SK-N-SH (cell line): ENCODE measurements around the gene ATF3. TPM values are rescaled to one million over a fixed set of nuclear protein-coding genes. Genes with fewer than 3 reads are reported as not detected.

Source experiments
- CTCF ChIA-PET: fragments of 300-600, 350-600 bp; formaldehyde crosslinking; extraction: SDS; loops from one replicate; lab custom pipeline; 2021; lab: Yijun Ruan, JAX
- POLR2A ChIA-PET: fragments of 350-600 bp; sonication (Branson Sonifier 250); formaldehyde crosslinking; extraction: SDS; loops from one replicate; lab custom pipeline; 2020; ENCODE audit warnings: antibody characterized with exemption, inconsistent platforms; lab: Yijun Ruan, JAX
- DNase-seq: peaks from one replicate; pipeline ENCODE4 v3.0.0; 2012
- H2AFZ ChIP-seq: fragments of 200-600 bp; sonication (generic); 2 replicates; pipeline ENCODE4 v1.8.1; 2016; ENCODE audit warnings: antibody characterized with exemption, mild to moderate bottlenecking, low read depth
- H3F3A ChIP-seq: fragments of 200-600 bp; sonication (generic); replicated peaks from 2 replicates; pipeline ENCODE3; 2016; ENCODE audit warnings: antibody characterized with exemption, mild to moderate bottlenecking; ENCODE audit not compliant: insufficient read depth
- H3K27ac ChIP-seq, 2 experiments: fragments of 200-500 bp in 1 of 2; fragments of 200-600 bp in 1 of 2; sonication (Bioruptor generic) in 1 of 2; sonication (generic), shearing (Covaris generic) in 1 of 2; 2 replicates each; pipeline versions ENCODE4 v1.5.1 to v1.6.1; 2014 to 2016; ENCODE audit warnings: low read depth in 2 of 2, inconsistent platforms in 1 of 2, low read length in 1 of 2, mild to moderate bottlenecking in 1 of 2, mixed read lengths in 1 of 2
- H3K27me3 ChIP-seq: fragments of 200-600 bp; sonication (generic), shearing (Covaris generic); 2 replicates; pipeline ENCODE4 v1.6.1; 2016; ENCODE audit warnings: mixed run types; ENCODE audit not compliant: insufficient read depth
- H3K36me3 ChIP-seq, 2 experiments: fragments of 200-500 bp in 1 of 2; fragments of 200-600 bp in 1 of 2; sonication (Bioruptor generic) in 1 of 2; sonication (generic) in 1 of 2; replicated peaks in 1 of 2; 2 replicates each; pipeline versions ENCODE3 to v1.5.1; 2014 to 2016; ENCODE audit warnings: low read length in 1 of 2, mild to moderate bottlenecking in 1 of 2; ENCODE audit not compliant: insufficient read depth in 2 of 2, control insufficient read depth in 1 of 2
- H3K4me1 ChIP-seq, 2 experiments: fragments of 200-500 bp in 1 of 2; fragments of 200-600 bp in 1 of 2; sonication (Bioruptor generic) in 1 of 2; sonication (generic), shearing (Covaris generic) in 1 of 2; 2 replicates each; pipeline versions ENCODE4 v1.5.1 to v1.6.1; 2014 to 2016; ENCODE audit warnings: low read depth in 1 of 2, low read length in 1 of 2, mixed run types in 1 of 2; ENCODE audit not compliant: insufficient read depth in 2 of 2, control insufficient read depth in 1 of 2
- H3K4me2 ChIP-seq: fragments of 200-600 bp; sonication (generic), shearing (Covaris generic); 2 replicates; pipeline ENCODE4 v1.6.1; 2017; ENCODE audit warnings: mixed run types
- H3K4me3 ChIP-seq, 2 experiments: fragments of 200-500 bp in 1 of 2; fragments of 200-600 bp in 1 of 2; sonication (Bioruptor generic) in 1 of 2; sonication (generic), shearing (Covaris generic) in 1 of 2; 2 replicates each; pipeline versions ENCODE4 v1.5.1 to v1.8.1; 2014 to 2016; ENCODE audit warnings: low read depth in 2 of 2, inconsistent platforms in 1 of 2, low read length in 1 of 2, mild to moderate bottlenecking in 1 of 2, mixed read lengths in 1 of 2, moderate library complexity in 1 of 2
- H3K79me2 ChIP-seq: fragments of 200-600 bp; sonication (generic); 2 replicates; pipeline ENCODE4 v1.8.1; 2017; ENCODE audit warnings: mild to moderate bottlenecking; ENCODE audit not compliant: insufficient read depth
- H3K9ac ChIP-seq: fragments of 200-600 bp; sonication (generic); 2 replicates; pipeline ENCODE4 v1.6.1; 2017; ENCODE audit warnings: mixed run types
- H3K9me2 ChIP-seq: fragments of 200-600 bp; sonication (generic); 2 replicates; pipeline ENCODE4 v1.6.1; 2017; ENCODE audit warnings: mixed run types
- H3K9me3 ChIP-seq: fragments of 200-600 bp; sonication (generic); 2 replicates; pipeline ENCODE4 v1.6.1; 2017; ENCODE audit warnings: mixed run types, mild to moderate bottlenecking, moderate library complexity
- H4K20me1 ChIP-seq: fragments of 200-600 bp; sonication (generic); 2 replicates; pipeline ENCODE4 v1.6.1; 2017; ENCODE audit warnings: mild to moderate bottlenecking, mixed run types; ENCODE audit not compliant: insufficient read depth
- CTCF ChIP-seq: fragments of 200-600 bp; sonication (generic); IDR thresholded peaks from 2 replicates; pipeline ENCODE4 v1.6.1; 2017; ENCODE audit warnings: antibody characterized with exemption, mild to moderate bottlenecking, moderate library complexity
- ELF1 ChIP-seq: IDR thresholded peaks from 2 replicates; pipeline ENCODE4 v1.4.0; 2012
- EP300 ChIP-seq, 2 experiments: IDR thresholded peaks; 2 replicates each; pipeline versions ENCODE4 v1.4.0 to v1.6.1; 2012; ENCODE audit warnings: borderline replicate concordance in 1 of 2, low read depth in 1 of 2, low read length in 1 of 2
- EZH2phosphoT487 ChIP-seq: fragments of 200-600 bp; sonication (generic); IDR thresholded peaks from 2 replicates; pipeline ENCODE4 v1.6.1; 2017; ENCODE audit warnings: low read depth, mixed run types, mild to moderate bottlenecking, antibody characterized with exemption, moderate library complexity, borderline replicate concordance
- FOXJ3 ChIP-seq: sonication (generic); formaldehyde crosslinking; IDR thresholded peaks from 2 replicates; pipeline ENCODE4 v1.5.1; 2020; ENCODE audit warnings: mild to moderate bottlenecking, missing genetic modification reagents
- IRF3 ChIP-seq: fragments of 150-350 bp; IDR thresholded peaks from 2 replicates; pipeline ENCODE4 v1.6.1; 2016; ENCODE audit warnings: mild to moderate bottlenecking, low read depth, low read length
- MEF2A ChIP-seq: IDR thresholded peaks from 2 replicates; pipeline ENCODE4 v1.4.0; 2012; ENCODE audit warnings: low read depth, borderline replicate concordance
- MXI1 ChIP-seq: IDR thresholded peaks from 2 replicates; pipeline ENCODE4 v1.6.1; 2012; ENCODE audit warnings: mild to moderate bottlenecking, low read depth, low read length, improper control_type of control experiment
- RCOR1 ChIP-seq: fragments of 150-350 bp; IDR thresholded peaks from 2 replicates; pipeline ENCODE4 v1.6.1; 2017; ENCODE audit warnings: antibody characterized with exemption, low read length
- RFX5 ChIP-seq: IDR thresholded peaks from 2 replicates; pipeline ENCODE4 v1.6.1; 2012; ENCODE audit warnings: mild to moderate bottlenecking, improper control_type of control experiment, low read length
- RXRA ChIP-seq: IDR thresholded peaks from 2 replicates; pipeline ENCODE4 v1.4.0; 2012; ENCODE audit warnings: low read depth, mild to moderate bottlenecking, borderline replicate concordance
- TCF12 ChIP-seq: IDR thresholded peaks from 2 replicates; pipeline ENCODE4 v1.4.0; 2012
- YY1 ChIP-seq: IDR thresholded peaks from 2 replicates; pipeline ENCODE4 v1.4.0; 2012; ENCODE audit warnings: low read depth, mild to moderate bottlenecking
- WGBS: methylation state at CpG from one replicate; pipeline ENCODE4 v1.1.6; 2017; ENCODE audit warnings: low lambda C conversion rate; 5-methylcytosine and 5-hydroxymethylcytosine counted together
- polyA plus RNA-seq, 3 experiments: library from polyadenylated mRNA; depleted of rRNA; stranded (reverse); fragments of >200 nt; gene quantifications; 2 replicates each; pipeline ENCODE4 v1.2.3, GENCODE V29; 2012
- TF ChIP-seq, protein P1 (sequence below): IDR thresholded peaks from 2 replicates; pipeline ENCODE4; 2012
- TF ChIP-seq, protein P2 (sequence below): IDR thresholded peaks from 2 replicates; pipeline ENCODE4 v1.4.0; 2012; ENCODE audit warnings: low read depth, borderline replicate concordance
- TF ChIP-seq, protein P3 (sequence below): IDR thresholded peaks from 2 replicates; pipeline ENCODE4 v1.6.1; 2012; ENCODE audit warnings: mild to moderate bottlenecking, low read depth, low read length, moderate library complexity
- TF ChIP-seq, protein P4 (sequence below): fragments of 150-350 bp; IDR thresholded peaks from 2 replicates; pipeline ENCODE4 v1.6.1; 2017; ENCODE audit warnings: antibody characterized with exemption, low read length, low read depth, borderline replicate concordance

Gene ATF3
- polyA plus RNA-seq, 1 of the 3 experiments (the other 2 are of a cell fraction): 29.7 TPM

DNA sequence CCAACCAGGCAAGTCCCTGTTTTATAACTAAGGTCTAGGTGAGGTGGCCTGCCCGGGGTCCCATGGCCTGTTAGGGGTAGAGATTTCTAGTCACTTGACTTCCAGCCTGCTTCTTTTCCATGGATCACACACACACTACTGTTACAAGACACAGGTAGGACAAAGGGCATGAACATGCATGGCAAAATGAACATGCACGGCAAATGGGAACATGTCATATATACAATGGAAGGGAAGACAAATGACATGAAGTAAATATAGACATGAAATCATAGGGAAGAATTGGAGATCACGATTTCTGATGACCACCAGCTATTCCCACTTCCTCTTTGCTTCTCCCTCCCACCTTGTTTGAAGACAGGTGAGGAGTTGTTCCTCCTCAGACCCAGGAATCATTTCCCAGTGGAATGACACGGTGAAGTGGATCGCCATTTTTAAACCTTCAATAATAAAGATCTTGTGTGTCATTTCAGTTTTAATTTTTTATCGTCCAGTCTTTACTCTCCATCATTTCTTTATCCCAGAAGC lies 47.6 kb upstream of the ATF3 start:
- DNase-seq: no peak
- Histone ChIP-seq H3K79me2 (no peaks in the 10 kb centered on the region), H3K9ac (peak overlapping the region; percentile 16; the same call in 1 of the 2 replicates), H2AFZ (peak overlapping the region; percentile 69), H3K36me3 (no peaks in the 10 kb centered on the region), H3K4me3 (0 out of 4 replicates have a peak overlapping the region, but pooled peaks of 1 of the 2 experiments have one; percentile 28), H3F3A (peaks cover 7% of the 10 kb centered on the region), H3K27me3 (no peaks in the 10 kb centered on the region), H4K20me1 (no peaks in the 10 kb centered on the region), H3K27ac (peak overlapping the region; percentile 50 to 71; a peak in 3 of 4 replicates), H3K4me1 (peaks cover 0 to 16% of the 10 kb centered on the region in 2 experiments; a peak in 1 of 4 replicates), H3K9me3 (no peaks in the 10 kb centered on the region), H3K9me2 (no peaks in the 10 kb centered on the region), H3K4me2 (peak overlapping the region; percentile 61)
- 90% methylated on average over 6 of the region's 6 CpGs for WGBS
- TF ChIP-seq, protein P1, sequence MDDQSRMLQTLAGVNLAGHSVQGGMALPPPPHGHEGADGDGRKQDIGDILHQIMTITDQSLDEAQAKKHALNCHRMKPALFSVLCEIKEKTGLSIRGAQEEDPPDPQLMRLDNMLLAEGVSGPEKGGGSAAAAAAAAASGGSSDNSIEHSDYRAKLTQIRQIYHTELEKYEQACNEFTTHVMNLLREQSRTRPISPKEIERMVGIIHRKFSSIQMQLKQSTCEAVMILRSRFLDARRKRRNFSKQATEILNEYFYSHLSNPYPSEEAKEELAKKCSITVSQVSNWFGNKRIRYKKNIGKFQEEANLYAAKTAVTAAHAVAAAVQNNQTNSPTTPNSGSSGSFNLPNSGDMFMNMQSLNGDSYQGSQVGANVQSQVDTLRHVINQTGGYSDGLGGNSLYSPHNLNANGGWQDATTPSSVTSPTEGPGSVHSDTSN: no peak
- TF ChIP-seq YY1: no peak
- TF ChIP-seq IRF3: no peak
- TF ChIP-seq ELF1: no peak
- TF ChIP-seq, protein P2, sequence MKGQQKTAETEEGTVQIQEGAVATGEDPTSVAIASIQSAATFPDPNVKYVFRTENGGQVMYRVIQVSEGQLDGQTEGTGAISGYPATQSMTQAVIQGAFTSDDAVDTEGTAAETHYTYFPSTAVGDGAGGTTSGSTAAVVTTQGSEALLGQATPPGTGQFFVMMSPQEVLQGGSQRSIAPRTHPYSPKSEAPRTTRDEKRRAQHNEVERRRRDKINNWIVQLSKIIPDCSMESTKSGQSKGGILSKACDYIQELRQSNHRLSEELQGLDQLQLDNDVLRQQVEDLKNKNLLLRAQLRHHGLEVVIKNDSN: no peak
- no peak for TF ChIP-seq FOXJ3
- no peak for TF ChIP-seq RCOR1
- TF ChIP-seq TCF12: no peak
- no peak for TF ChIP-seq MEF2A
- TF ChIP-seq, protein P3, sequence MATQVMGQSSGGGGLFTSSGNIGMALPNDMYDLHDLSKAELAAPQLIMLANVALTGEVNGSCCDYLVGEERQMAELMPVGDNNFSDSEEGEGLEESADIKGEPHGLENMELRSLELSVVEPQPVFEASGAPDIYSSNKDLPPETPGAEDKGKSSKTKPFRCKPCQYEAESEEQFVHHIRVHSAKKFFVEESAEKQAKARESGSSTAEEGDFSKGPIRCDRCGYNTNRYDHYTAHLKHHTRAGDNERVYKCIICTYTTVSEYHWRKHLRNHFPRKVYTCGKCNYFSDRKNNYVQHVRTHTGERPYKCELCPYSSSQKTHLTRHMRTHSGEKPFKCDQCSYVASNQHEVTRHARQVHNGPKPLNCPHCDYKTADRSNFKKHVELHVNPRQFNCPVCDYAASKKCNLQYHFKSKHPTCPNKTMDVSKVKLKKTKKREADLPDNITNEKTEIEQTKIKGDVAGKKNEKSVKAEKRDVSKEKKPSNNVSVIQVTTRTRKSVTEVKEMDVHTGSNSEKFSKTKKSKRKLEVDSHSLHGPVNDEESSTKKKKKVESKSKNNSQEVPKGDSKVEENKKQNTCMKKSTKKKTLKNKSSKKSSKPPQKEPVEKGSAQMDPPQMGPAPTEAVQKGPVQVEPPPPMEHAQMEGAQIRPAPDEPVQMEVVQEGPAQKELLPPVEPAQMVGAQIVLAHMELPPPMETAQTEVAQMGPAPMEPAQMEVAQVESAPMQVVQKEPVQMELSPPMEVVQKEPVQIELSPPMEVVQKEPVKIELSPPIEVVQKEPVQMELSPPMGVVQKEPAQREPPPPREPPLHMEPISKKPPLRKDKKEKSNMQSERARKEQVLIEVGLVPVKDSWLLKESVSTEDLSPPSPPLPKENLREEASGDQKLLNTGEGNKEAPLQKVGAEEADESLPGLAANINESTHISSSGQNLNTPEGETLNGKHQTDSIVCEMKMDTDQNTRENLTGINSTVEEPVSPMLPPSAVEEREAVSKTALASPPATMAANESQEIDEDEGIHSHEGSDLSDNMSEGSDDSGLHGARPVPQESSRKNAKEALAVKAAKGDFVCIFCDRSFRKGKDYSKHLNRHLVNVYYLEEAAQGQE: no peak
- TF ChIP-seq RFX5: no peak
- no peak for TF ChIP-seq EZH2phosphoT487
- TF ChIP-seq, protein P4, sequence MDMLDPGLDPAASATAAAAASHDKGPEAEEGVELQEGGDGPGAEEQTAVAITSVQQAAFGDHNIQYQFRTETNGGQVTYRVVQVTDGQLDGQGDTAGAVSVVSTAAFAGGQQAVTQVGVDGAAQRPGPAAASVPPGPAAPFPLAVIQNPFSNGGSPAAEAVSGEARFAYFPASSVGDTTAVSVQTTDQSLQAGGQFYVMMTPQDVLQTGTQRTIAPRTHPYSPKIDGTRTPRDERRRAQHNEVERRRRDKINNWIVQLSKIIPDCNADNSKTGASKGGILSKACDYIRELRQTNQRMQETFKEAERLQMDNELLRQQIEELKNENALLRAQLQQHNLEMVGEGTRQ: no peak
- no peak for TF ChIP-seq MXI1
- TF ChIP-seq EP300 (IDR thresholded peaks at IDR 0.05; ENCODE audit: borderline replicate concordance in 1 of 2, low read depth in 1 of 2, low read length in 1 of 2): no peak
- no peak for TF ChIP-seq RXRA
- TF ChIP-seq CTCF: no peak
- POLR2A ChIA-PET: no interaction called here
- CTCF ChIA-PET: no interaction called here
